K562 (cell line): Measurements from ENCODE around the gene REM2. TPM values are rescaled to one million over a fixed set of nuclear protein-coding genes. Genes with fewer than 3 reads are reported as not detected.

Experiments used
- ASH1L ChIP-seq: fragments of 450-650 bp; IDR thresholded peaks from 2 replicates; pipeline ENCODE4 v1.6.1; 2018; ENCODE audit warnings: borderline replicate concordance, mild to moderate bottlenecking, low read depth; ENCODE audit not compliant: partially characterized antibody
- ATF2 ChIP-seq: sonication (generic); formaldehyde crosslinking; IDR thresholded peaks from 2 replicates; pipeline ENCODE4 v1.8.1; 2022; ENCODE audit warnings: missing genetic modification reagents
- BDP1 ChIP-seq: IDR thresholded peaks from 3 replicates; pipeline ENCODE4 v1.6.1; 2011; ENCODE audit not compliant: insufficient read length, insufficient read depth
- BRD9 ChIP-seq: fragments of 450-650 bp; IDR thresholded peaks from 2 replicates; pipeline ENCODE4 v1.6.1; 2018; ENCODE audit warnings: low read depth; ENCODE audit not compliant: partially characterized antibody
- CBFA2T2 ChIP-seq: fragments of 450-650 bp; conservative IDR thresholded peaks from 2 replicates; pipeline ENCODE4 v1.6.1; 2017; ENCODE audit warnings: mild to moderate bottlenecking
- FOXK2 ChIP-seq, 2 experiments: fragments of 450-650 bp; IDR thresholded peaks in 1 of 2; conservative IDR thresholded peaks in 1 of 2; 2 replicates each; pipeline ENCODE4 v1.6.1; 2016; ENCODE audit warnings: low read depth in 2 of 2, mild to moderate bottlenecking in 1 of 2
- HNRNPLL ChIP-seq: fragments of 200-400 bp; formaldehyde crosslinking; IDR thresholded peaks from 2 replicates; pipeline ENCODE4 v1.6.1; 2017; ENCODE audit warnings: low read length, low read depth, mild to moderate bottlenecking; ENCODE audit not compliant: poor library complexity, severe bottlenecking
- MEF2D ChIP-seq: conservative IDR thresholded peaks from 2 replicates; pipeline ENCODE4 v1.6.1; 2016; ENCODE audit warnings: low read depth, missing genetic modification characterization, missing compliant biosample characterization
- MTA3 ChIP-seq: fragments of 450-650 bp; formaldehyde crosslinking; IDR thresholded peaks from 2 replicates; pipeline ENCODE4 v1.6.1; 2017; ENCODE audit warnings: mild to moderate bottlenecking, borderline replicate concordance
- NEUROD1 ChIP-seq: fragments of 150-350 bp; IDR thresholded peaks from 2 replicates; pipeline ENCODE4 v1.6.1; 2014; ENCODE audit warnings: borderline replicate concordance, low read length, low read depth; ENCODE audit not compliant: partially characterized antibody
- NRF1 ChIP-seq, 2 experiments: fragments of 450-650 bp; IDR thresholded peaks in 1 of 2; conservative IDR thresholded peaks in 1 of 2; 2 replicates each; pipeline ENCODE4 v1.6.1; 2014; ENCODE audit warnings: mild to moderate bottlenecking in 2 of 2
- PATZ1 ChIP-seq: fragments of 250-450 bp; sonication (Bioruptor Pico); IDR thresholded peaks from 2 replicates; pipeline ENCODE4 v1.5.0; 2020; ENCODE audit warnings: mild to moderate bottlenecking, borderline replicate concordance
- RAD51 ChIP-seq: fragments of 450-650 bp; IDR thresholded peaks from 2 replicates; pipeline ENCODE4 v1.7.1; 2016; ENCODE audit warnings: low read depth, mild to moderate bottlenecking, borderline replicate concordance
- RBM25 ChIP-seq: fragments of 200-400 bp; formaldehyde crosslinking; IDR thresholded peaks from 2 replicates; pipeline ENCODE4 v1.6.1; 2018; ENCODE audit warnings: low read length, low read depth, moderate library complexity; ENCODE audit not compliant: severe bottlenecking
- ZFPM2 ChIP-seq: fragments of 250-450 bp; sonication (Bioruptor Pico); IDR thresholded peaks from 2 replicates; pipeline ENCODE4 v1.5.1; 2022; ENCODE audit warnings: mild to moderate bottlenecking
- ZNF217 ChIP-seq: sonication (generic); formaldehyde crosslinking; IDR thresholded peaks from 2 replicates; pipeline ENCODE4 v1.8.0; 2022; ENCODE audit warnings: mild to moderate bottlenecking, missing genetic modification reagents
- ZNF785 ChIP-seq: fragments of 250-450 bp; sonication (Bioruptor Pico); IDR thresholded peaks from 2 replicates; pipeline ENCODE4 v1.4.0; 2020; ENCODE audit warnings: mild to moderate bottlenecking
- ZNF830 ChIP-seq: fragments of 250-450 bp; sonication (Bioruptor Pico); IDR thresholded peaks from 2 replicates; pipeline ENCODE4 v1.5.0; 2021; ENCODE audit warnings: mild to moderate bottlenecking
- polyA plus RNA-seq, 8 experiments: library from polyadenylated mRNA; depleted of rRNA in 4 of 8; stranded (reverse) in 5 of 8; unstranded in 3 of 8; fragments of >200 nt; fragmentation: Nextera tagmentation in 2 of 8; fragmentation: Illumina TruSeq in 1 of 8; extraction: Ambion mirVana in 2 of 8; extraction: Trizol in 1 of 8; gene quantifications; 2 replicates each; pipeline versions ENCODE4 v1.2.1 to v1.2.3, GENCODE V29; 2011 to 2014; ENCODE audit warnings: inconsistent platforms in 1 of 8, missing spikeins in 1 of 8
- total RNA-seq, 7 experiments: library from RNA; depleted of rRNA in 6 of 7; stranded (reverse); fragments of >200 nt in 6 of 7; fragmentation: Illumina TruSeq in 2 of 7; extraction: Trizol in 2 of 7; gene quantifications; 2 replicates each; pipeline versions ENCODE4 v1.2.1 to v1.2.3, GENCODE V29; 2011 to 2021; ENCODE audit warnings: low replicate concordance in 1 of 7
- TF ChIP-seq, protein P1 (sequence below): fragments of 450-650 bp; formaldehyde crosslinking; IDR thresholded peaks from 2 replicates; pipeline ENCODE4 v1.4.0; 2020; ENCODE audit warnings: mild to moderate bottlenecking
- TF ChIP-seq, protein P2 (sequence below): fragments of 250-450 bp; sonication (Bioruptor Pico); IDR thresholded peaks from 2 replicates; pipeline ENCODE4 v1.8.0; 2021; ENCODE audit warnings: moderate library complexity, mild to moderate bottlenecking, inconsistent platforms
- TF ChIP-seq, protein P3 (sequence below): sonication (generic); formaldehyde crosslinking; IDR thresholded peaks from 2 replicates; pipeline ENCODE4 v1.4.0; 2020; ENCODE audit warnings: mild to moderate bottlenecking, missing genetic modification reagents

Gene REM2
- total and polyA plus RNA-seq, 9 of the 15 experiments (the other 6 are each of a cell fraction or from before 2014, with no cell fraction given), result 0.18 to 1.0 (median 0.38) TPM

GRCh38 chr14:22918804-22919600 is 36.0 kb downstream of the REM2 start, which contains the start of gene RBM23 (continued):
- TF ChIP-seq PATZ1 (CRISPR knock-in tag) (no peak), RAD51 (peak; percentile 32; the same call in 1 of the 2 replicates), ZNF785 (no peak), NRF1 (conservative IDR thresholded peaks at IDR 0.05 in 1 of 2, IDR thresholded peaks at IDR 0.05 in 1 of 2) (peak; percentile 100), ATF2 (no peak), RBM25 (peak; percentile 75), BDP1 (no peak), BRD9 (no peak), HNRNPLL (peak; percentile 43), MTA3 (peak; percentile 100), CBFA2T2 (no peak), ZNF830 (CRISPR knock-in tag) (peak; percentile 58; the same call in 1 of the 2 replicates), ASH1L (no peak), NEUROD1 (no peak), ZNF217 (no peak), MEF2D (tag) (no peak), ZFPM2 (CRISPR knock-in tag) (no peak), FOXK2 (conservative IDR thresholded peaks at IDR 0.05 in 1 of 2, IDR thresholded peaks at IDR 0.05 in 1 of 2; ENCODE audit: low read depth in 2 of 2) (peak; percentile 63 to 84; a peak in 3 of 4 replicates)
- TF ChIP-seq, protein P1, sequence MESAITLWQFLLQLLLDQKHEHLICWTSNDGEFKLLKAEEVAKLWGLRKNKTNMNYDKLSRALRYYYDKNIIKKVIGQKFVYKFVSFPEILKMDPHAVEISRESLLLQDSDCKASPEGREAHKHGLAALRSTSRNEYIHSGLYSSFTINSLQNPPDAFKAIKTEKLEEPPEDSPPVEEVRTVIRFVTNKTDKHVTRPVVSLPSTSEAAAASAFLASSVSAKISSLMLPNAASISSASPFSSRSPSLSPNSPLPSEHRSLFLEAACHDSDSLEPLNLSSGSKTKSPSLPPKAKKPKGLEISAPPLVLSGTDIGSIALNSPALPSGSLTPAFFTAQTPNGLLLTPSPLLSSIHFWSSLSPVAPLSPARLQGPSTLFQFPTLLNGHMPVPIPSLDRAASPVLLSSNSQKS (CRISPR knock-in tag), result no peak
- TF ChIP-seq, protein P2, sequence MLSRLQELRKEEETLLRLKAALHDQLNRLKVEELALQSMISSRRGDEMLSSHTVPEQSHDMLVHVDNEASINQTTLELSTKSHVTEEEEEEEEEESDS (CRISPR knock-in tag), result no peak
- TF ChIP-seq, protein P3, sequence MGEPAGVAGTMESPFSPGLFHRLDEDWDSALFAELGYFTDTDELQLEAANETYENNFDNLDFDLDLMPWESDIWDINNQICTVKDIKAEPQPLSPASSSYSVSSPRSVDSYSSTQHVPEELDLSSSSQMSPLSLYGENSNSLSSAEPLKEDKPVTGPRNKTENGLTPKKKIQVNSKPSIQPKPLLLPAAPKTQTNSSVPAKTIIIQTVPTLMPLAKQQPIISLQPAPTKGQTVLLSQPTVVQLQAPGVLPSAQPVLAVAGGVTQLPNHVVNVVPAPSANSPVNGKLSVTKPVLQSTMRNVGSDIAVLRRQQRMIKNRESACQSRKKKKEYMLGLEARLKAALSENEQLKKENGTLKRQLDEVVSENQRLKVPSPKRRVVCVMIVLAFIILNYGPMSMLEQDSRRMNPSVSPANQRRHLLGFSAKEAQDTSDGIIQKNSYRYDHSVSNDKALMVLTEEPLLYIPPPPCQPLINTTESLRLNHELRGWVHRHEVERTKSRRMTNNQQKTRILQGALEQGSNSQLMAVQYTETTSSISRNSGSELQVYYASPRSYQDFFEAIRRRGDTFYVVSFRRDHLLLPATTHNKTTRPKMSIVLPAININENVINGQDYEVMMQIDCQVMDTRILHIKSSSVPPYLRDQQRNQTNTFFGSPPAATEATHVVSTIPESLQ (CRISPR knock-in tag), result no peak
